Parathyroid adenoma (tissue), 2 donors: Measurements from ENCODE around the gene JMJD8.

Source experiments
- H2AFZ ChIP-seq: fragments of 300-600 bp; sonication (generic); one replicate; pipeline ENCODE4 v1.7.0; 2017; ENCODE audit warnings: antibody characterized with exemption, mild to moderate bottlenecking
- H3K27ac ChIP-seq: fragments of 300-600 bp; sonication (generic); one replicate; pipeline ENCODE4 v1.7.0; 2017
- H3K27me3 ChIP-seq: fragments of 300-600 bp; sonication (generic); one replicate; pipeline ENCODE4 v1.7.0; 2017; ENCODE audit warnings: low read length; ENCODE audit not compliant: control insufficient read depth, insufficient read depth
- H3K36me3 ChIP-seq: fragments of 300-600 bp; sonication (generic); one replicate; pipeline ENCODE4 v1.7.0; 2017; ENCODE audit warnings: low read length; ENCODE audit not compliant: control insufficient read depth, insufficient read depth
- H3K4me1 ChIP-seq: fragments of 300-600 bp; sonication (generic); one replicate; pipeline ENCODE4 v1.7.0; 2017; ENCODE audit warnings: control low read depth
- H3K4me2 ChIP-seq: fragments of 300-600 bp; sonication (generic); one replicate; pipeline ENCODE4 v1.7.0; 2017; ENCODE audit warnings: low read length
- H3K4me3 ChIP-seq: fragments of 300-600 bp; sonication (generic); one replicate; pipeline ENCODE4 v1.7.0; 2017; ENCODE audit warnings: low read depth, low read length
- H3K79me2 ChIP-seq: fragments of 300-600 bp; sonication (generic); one replicate; pipeline ENCODE4 v1.7.0; 2017; ENCODE audit warnings: control low read depth
- H3K9ac ChIP-seq: fragments of 300-600 bp; sonication (generic); one replicate; pipeline ENCODE4 v1.7.0; 2017; ENCODE audit warnings: mild to moderate bottlenecking
- H3K9me3 ChIP-seq: fragments of 300-600 bp; sonication (generic); one replicate; pipeline ENCODE4 v1.7.0; 2017; ENCODE audit warnings: low read length; ENCODE audit not compliant: control insufficient read depth
- CTCF ChIP-seq: fragments of 300-600 bp; sonication (generic); IDR thresholded peaks from one replicate; pipeline ENCODE4 v1.7.0; 2017; ENCODE audit warnings: antibody characterized with exemption, mild to moderate bottlenecking
- donor health status: primary hyperparathyroidism.

JMJD8 gene

GRCh38 chr16:648781-649589 lies 35.1 kb downstream of the JMJD8 start, which contains the start of gene WDR90:
TSS of gene WDR90 (plus strand) at chr16:649365. CDS start at chr16:649417, 52 bp downstream.
- peaks cover 35% of the 10 kb centered on the region for H3K4me1 ChIP-seq
- peak within 1 kb of the TSS; percentile 85 for H3K4me2 ChIP-seq
- no peaks in the 10 kb centered on the region for H3K36me3 ChIP-seq

GRCh38 chr16:648071-648780 lies 35.9 kb downstream of the JMJD8 start:
- H3K9me3 ChIP-seq: no peaks in the 10 kb centered on the region
- H3K4me1 ChIP-seq: peaks cover 39% of the 10 kb centered on the region
- no peaks in the 10 kb centered on the region for H3K27me3 ChIP-seq
- H3K79me2 ChIP-seq: peaks cover 27% of the 10 kb centered on the region
- peak overlapping the region; percentile 80 for H3K27ac ChIP-seq
- H3K36me3 ChIP-seq: no peaks in the 10 kb centered on the region
- TF ChIP-seq CTCF: peak; percentile 27
- peak overlapping the region; percentile 85 for H3K4me2 ChIP-seq
- peak overlapping the region; percentile 82 for H2AFZ ChIP-seq
- H3K9ac ChIP-seq: no peak overlapping the region
- peak overlapping the region; percentile 53 for H3K4me3 ChIP-seq

More at GRCh38 chr16:648781-649589, 35.1 kb downstream of the JMJD8 start, which contains the start of gene WDR90:
- Histone ChIP-seq H3K4me3 (peak within 1 kb of the TSS; percentile 53), H3K79me2 (peaks cover 21% of the 10 kb centered on the region), H3K27ac (peak within 1 kb of the TSS; percentile 80), H3K27me3 (no peaks in the 10 kb centered on the region), H3K9ac (peak within 1 kb of the TSS; percentile 57), H3K9me3 (no peaks in the 10 kb centered on the region), H2AFZ (peak within 1 kb of the TSS; percentile 82)
- no peak for TF ChIP-seq CTCF

- no peak overlapping the region for H3K4me3 ChIP-seq
- no peak for TF ChIP-seq CTCF
- no peaks in the 10 kb centered on the region for H3K27me3 ChIP-seq
- H3K9me3 ChIP-seq: no peaks in the 10 kb centered on the region
- no peak overlapping the region for H3K9ac ChIP-seq
- no peak overlapping the region for H3K4me2 ChIP-seq
- peaks cover 34% of the 10 kb centered on the region for H3K79me2 ChIP-seq
- no peaks in the 10 kb centered on the region for H3K36me3 ChIP-seq
- H3K4me1 ChIP-seq: peaks cover 46% of the 10 kb centered on the region
- H3K27ac ChIP-seq: no peak overlapping the region
- no peak overlapping the region for H2AFZ ChIP-seq
These were observed 36.8 kb downstream of the JMJD8 start for GRCh38 chr16:647173-647902.

- Histone ChIP-seq H3K9me3 (no peaks in the 10 kb centered on the region), H3K27ac (peak overlapping the region; percentile 17), H3K9ac (no peak overlapping the region), H3K4me2 (no peak overlapping the region), H3K79me2 (peaks cover 34% of the 10 kb centered on the region), H3K27me3 (no peaks in the 10 kb centered on the region), H2AFZ (no peak overlapping the region), H3K4me1 (peaks cover 46% of the 10 kb centered on the region), H3K36me3 (no peaks in the 10 kb centered on the region), H3K4me3 (no peak overlapping the region)
- TF ChIP-seq CTCF: no peak
These were observed 37.4 kb downstream of the JMJD8 start for GRCh38 chr16:646679-647172.
